H1 (cell line): ENCODE data around the gene BRI3BP. TPM values are rescaled to one million over a fixed set of nuclear protein-coding genes. Genes with fewer than 3 reads are reported as not detected.

ENCODE experiments used
- E2F6 ChIP-seq: IDR thresholded peaks from 2 replicates; pipeline ENCODE4 v1.6.1; 2012; ENCODE audit warnings: inconsistent platforms
- polyA plus RNA-seq, 7 experiments: library from polyadenylated mRNA; depleted of rRNA in 3 of 7; stranded (reverse) in 5 of 7; unstranded in 2 of 7; fragments of >200 nt in 5 of 7; fragments of 200-250 nt in 2 of 7; gene quantifications; 1 replicate in 5 of 7; 2 replicates in 1 of 7; 4 replicates in 1 of 7; pipeline versions ENCODE4 v1.2.1 to v1.2.3, GENCODE V29; 2011 to 2013; ENCODE audit warnings: missing spikeins in 2 of 7, mixed read lengths in 2 of 7
- total RNA-seq: library from RNA; stranded (reverse); fragmentation: NEBNext Ultra II Directional; extraction: Animal tissue kit (Norgen Biotek cat#: 25700); gene quantifications from 2 replicates; pipeline ENCODE4 v1.2.1, GENCODE V29; 2021

The BRI3BP gene
- total and polyA plus RNA-seq, 2 of the 8 experiments (the other 6 are each of a cell fraction or from before 2014, with no cell fraction given), result 5.4 to 14.2 TPM

GRCh38 chr12:125038976-125039625 lies 45.7 kb downstream of the BRI3BP start (continued):
- no peak for TF ChIP-seq E2F6
